Body of pancreas (tissue), 4 donors: ENCODE data around the gene COL6A3. TPM values are rescaled to one million over a fixed set of nuclear protein-coding genes. Genes with fewer than 3 reads are reported as not detected.
"Not testable (repeated sequence)": the region's sequence is repeated elsewhere in the genome, so short reads cannot be mapped to it uniquely, and the experiment has no call there.

Experiments used
- ATAC-seq: fragments of 150-250 bp; one replicate; pipeline ENCODE4 v1.9.1; 2016
- DNase-seq, 4 donors: peaks; one replicate each; pipeline ENCODE4 v3.0.0-alpha.2; 2019
- H3K27ac ChIP-seq, 4 donors: fragments of 200-600 bp; sonication (generic); 1 replicate in 3 of 4; 2 replicates in 1 of 4; pipeline versions ENCODE4 v1.5.1 to v1.6.1; 2016 to 2019; ENCODE audit warnings: mild to moderate bottlenecking in 1 of 4, mixed read lengths in 1 of 4, moderate library complexity in 1 of 4
- H3K27me3 ChIP-seq, 2 donors: fragments of 200-600 bp; sonication (generic); one replicate each; pipeline ENCODE4 v1.6.0; 2016; ENCODE audit warnings: mild to moderate bottlenecking in 1 of 2
- H3K36me3 ChIP-seq, 2 donors: fragments of 200-600 bp; sonication (generic); replicated peaks in 1 of 2; 2 replicates each; pipeline ENCODE4 v1.5.1; 2016; ENCODE audit warnings: low read depth in 2 of 2; ENCODE audit not compliant: insufficient read depth in 1 of 2
- H3K4me1 ChIP-seq: fragments of 200-600 bp; sonication (generic); one replicate; pipeline ENCODE4 v1.6.0; 2016
- H3K4me3 ChIP-seq, 2 donors: fragments of 200-600 bp; sonication (generic); 1 replicate in 1 of 2; 2 replicates in 1 of 2; pipeline ENCODE4 v1.5.1; 2016 to 2019
- H3K9me3 ChIP-seq, 3 donors: fragments of 200-600 bp; sonication (generic); 1 replicate in 2 of 3; 2 replicates in 1 of 3; pipeline ENCODE4 v1.5.1; 2016
- POLR2A ChIP-seq, 3 donors: fragments of 450-650 bp; IDR thresholded peaks; one replicate each; pipeline ENCODE4 v1.6.1; 2016; ENCODE audit warnings: antibody characterized with exemption in 3 of 3, mild to moderate bottlenecking in 2 of 3
- WGBS, 2 donors: methylation state at CpG; one replicate each; pipeline ENCODE4 v1.1.5; 2017; 5-methylcytosine and 5-hydroxymethylcytosine counted together
- intact Hi-C: fragments of 100-400 bp; cut with DNase I; formaldehyde crosslinking; loops from one replicate; pipeline ENCODE4 v1.15.1; 2023
- total RNA-seq, 2 donors: library from RNA; depleted of rRNA; stranded (reverse); fragments of >200 nt; gene quantifications; one replicate each; pipeline ENCODE4 v1.1.0, GENCODE V29; 2016
- TF ChIP-seq, protein P1 (sequence below), 7 experiments: fragments of 450-650 bp in 4 of 7; fragments of 200-600 bp in 3 of 7; sonication (generic) in 3 of 7; IDR thresholded peaks; one replicate each; pipeline ENCODE4 v1.5.1; 2016 to 2019; ENCODE audit warnings: antibody characterized with exemption in 7 of 7

The COL6A3 gene
- total RNA-seq, 2 donors from 2014 or later = 46.4 to 121 TPM

DNA sequence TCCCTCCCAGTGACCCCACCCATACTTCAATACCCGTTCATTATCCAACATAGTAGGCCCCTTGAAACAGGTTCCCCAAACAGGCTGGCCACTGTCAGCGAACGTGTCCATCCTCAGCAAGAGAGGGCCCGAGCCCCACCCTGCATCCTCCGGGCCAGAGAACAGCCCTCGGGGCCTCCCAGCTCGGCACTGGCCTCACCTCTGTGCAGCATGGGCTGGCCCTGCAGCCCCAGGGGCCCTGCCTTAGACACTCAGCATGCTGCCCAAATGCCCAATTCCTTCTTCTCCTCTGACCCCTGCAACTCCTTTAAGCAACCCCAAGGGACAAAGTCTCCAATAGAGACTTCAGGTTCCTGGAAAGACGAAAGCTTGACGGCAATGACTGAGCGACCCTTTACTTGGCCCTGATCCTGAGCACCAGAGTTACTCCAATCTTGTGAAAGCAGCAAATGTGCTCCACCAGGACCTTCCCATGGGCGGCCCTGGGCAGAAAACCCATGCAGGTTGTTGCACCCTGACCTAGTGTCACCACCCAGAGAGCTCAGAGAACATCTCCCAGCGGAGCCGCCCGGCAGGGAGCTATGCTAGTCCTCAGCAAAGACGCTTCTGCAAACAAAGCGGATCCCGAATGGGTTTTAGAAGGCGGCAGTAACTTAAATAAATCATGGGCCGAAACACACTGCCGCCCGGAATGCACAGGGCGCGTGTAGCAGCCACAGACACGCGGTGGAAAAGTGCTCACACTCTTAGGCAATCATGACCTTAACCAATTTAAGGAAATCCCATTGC is 782 bp downstream of the COL6A3 start:
- no peak for TF ChIP-seq POLR2A (IDR thresholded peaks at IDR 0.05)
- TF ChIP-seq, protein P1, sequence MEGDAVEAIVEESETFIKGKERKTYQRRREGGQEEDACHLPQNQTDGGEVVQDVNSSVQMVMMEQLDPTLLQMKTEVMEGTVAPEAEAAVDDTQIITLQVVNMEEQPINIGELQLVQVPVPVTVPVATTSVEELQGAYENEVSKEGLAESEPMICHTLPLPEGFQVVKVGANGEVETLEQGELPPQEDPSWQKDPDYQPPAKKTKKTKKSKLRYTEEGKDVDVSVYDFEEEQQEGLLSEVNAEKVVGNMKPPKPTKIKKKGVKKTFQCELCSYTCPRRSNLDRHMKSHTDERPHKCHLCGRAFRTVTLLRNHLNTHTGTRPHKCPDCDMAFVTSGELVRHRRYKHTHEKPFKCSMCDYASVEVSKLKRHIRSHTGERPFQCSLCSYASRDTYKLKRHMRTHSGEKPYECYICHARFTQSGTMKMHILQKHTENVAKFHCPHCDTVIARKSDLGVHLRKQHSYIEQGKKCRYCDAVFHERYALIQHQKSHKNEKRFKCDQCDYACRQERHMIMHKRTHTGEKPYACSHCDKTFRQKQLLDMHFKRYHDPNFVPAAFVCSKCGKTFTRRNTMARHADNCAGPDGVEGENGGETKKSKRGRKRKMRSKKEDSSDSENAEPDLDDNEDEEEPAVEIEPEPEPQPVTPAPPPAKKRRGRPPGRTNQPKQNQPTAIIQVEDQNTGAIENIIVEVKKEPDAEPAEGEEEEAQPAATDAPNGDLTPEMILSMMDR (IDR thresholded peaks at IDR 0.05) = no peak
- DNase-seq (no peak), ATAC-seq (no peak)
- Histone ChIP-seq H3K36me3 (no peaks in the 10 kb centered on the region), H3K27ac (peak overlapping the region in 3 of 4 donors; percentile 8 to 55 (median 34)), H3K9me3 (no peaks in the 10 kb centered on the region), H3K27me3 (no peaks in the 10 kb centered on the region), H3K4me1 (no peaks in the 10 kb centered on the region), H3K4me3 (no peak overlapping the region)
- 61 to 64% methylated on average over 24 to 25 of the region's 25 CpGs for WGBS, 2 donors
- intact Hi-C loops = no loop called here

DNA sequence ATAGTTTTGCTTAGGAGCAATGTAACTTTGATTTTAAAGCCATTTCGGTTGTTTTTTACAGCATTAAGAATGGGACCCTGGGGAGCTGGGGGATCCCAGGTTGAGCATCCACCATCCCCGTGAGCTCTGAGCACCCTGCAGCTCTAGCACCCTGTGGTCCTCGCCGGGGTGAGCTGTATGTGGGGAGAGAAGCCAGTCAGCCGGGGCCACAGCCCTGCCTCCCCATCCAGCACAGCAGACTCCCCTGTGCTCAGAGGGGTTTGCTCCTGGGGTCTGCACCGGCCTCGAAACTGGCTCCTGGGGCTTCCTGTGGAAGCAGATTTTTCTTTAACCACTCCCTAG is 1.3 kb downstream of the COL6A3 start:
- Histone ChIP-seq H3K4me1 (no peaks in the 10 kb centered on the region), H3K27ac (peak overlapping the region in 2 of 4 donors; percentile 34 to 55), H3K4me3 (no peak overlapping the region), H3K27me3 (no peaks in the 10 kb centered on the region), H3K9me3 (no peaks in the 10 kb centered on the region), H3K36me3 (no peaks in the 10 kb centered on the region)
- no peak for ATAC-seq
- no peak for TF ChIP-seq POLR2A (IDR thresholded peaks at IDR 0.05)
- TF ChIP-seq, protein P1 (IDR thresholded peaks at IDR 0.05) = no peak
- intact Hi-C loops = no loop called here
- DNase-seq = no peak
- 62 to 65% methylated on average over 6 to 7 of the region's 7 CpGs for WGBS, 2 donors

DNA sequence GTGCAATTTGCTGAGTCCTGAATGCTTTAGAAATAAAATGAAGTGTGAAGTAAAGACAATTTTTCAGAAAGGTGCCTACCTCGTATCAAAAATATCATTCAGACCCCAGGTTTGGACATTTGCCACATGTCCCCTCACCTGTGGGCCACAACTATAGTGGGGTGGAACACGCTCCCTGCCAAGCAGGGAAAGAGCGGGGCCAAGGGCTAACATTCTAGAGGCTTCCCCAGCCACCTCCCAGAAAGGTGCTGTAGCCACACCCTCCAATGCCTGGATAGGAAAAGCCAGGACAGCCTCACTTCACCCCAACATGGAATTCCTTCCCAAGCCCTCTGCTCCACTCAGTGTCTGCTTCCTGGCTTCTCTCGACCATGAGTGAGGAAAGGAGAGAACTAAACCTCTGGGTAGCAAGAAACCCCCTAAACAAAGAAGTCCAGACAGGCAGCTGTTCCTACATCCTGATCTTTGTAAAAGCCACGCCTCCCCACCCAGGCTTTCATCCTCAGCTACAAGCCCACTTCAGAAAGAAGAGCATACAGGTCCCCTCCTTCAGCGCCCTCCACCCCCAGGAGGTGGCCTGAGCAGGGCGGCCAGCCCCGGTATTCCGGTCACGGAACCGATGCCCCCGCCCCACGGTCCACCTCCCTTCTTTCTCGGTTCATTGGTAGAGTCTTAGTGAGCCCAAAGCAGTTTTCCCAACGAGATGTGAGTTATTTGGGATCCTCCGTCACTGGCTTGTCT is 2.1 kb downstream of the COL6A3 start:
- Histone ChIP-seq H3K27me3 (no peaks in the 10 kb centered on the region), H3K9me3 (no peaks in the 10 kb centered on the region), H3K4me1 (no peaks in the 10 kb centered on the region), H3K4me3 (no peak overlapping the region), H3K27ac (peak overlapping the region in 1 of 4 donors; percentile 55), H3K36me3 (no peaks in the 10 kb centered on the region)
- DNase-seq = no peak
- ATAC-seq = no peak
- intact Hi-C loops = no loop called here
- 50 to 61% methylated on average over 16 of the region's 16 CpGs for WGBS, 2 donors
- TF ChIP-seq, protein P1 (IDR thresholded peaks at IDR 0.05) = no peak
- TF ChIP-seq POLR2A (IDR thresholded peaks at IDR 0.05) = no peak

DNA sequence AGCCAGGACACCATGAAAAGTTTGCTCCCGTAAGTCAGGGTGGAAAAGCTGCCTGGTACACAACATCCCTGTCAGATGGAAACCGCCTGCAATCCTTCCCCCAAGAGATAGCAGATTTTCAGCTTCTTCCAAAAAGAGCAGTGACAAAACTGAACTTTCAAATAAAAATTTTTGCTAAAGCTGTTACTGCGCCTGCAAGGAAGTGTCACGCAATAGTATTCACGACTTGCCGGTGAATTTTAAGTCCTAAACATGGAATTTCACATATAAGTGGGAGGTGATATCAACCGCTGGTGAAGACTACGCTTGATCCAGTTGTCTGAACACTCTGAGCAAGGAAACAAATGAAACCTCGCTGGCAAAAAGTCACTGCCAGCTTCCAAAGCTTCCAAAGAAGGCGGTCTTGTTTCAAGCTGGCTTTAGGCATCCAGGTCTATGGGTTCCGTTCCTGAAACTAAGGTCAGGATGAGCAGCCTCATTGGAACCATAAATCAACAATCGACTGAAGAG is 2.8 kb downstream of the COL6A3 start:
- ATAC-seq (no peak), DNase-seq (no peak)
- no peaks in the 10 kb centered on the region for H3K27me3 ChIP-seq
- H3K9me3 ChIP-seq = no peaks in the 10 kb centered on the region
- intact Hi-C loops = no loop called here
- H3K36me3 ChIP-seq = no peaks in the 10 kb centered on the region
- H3K4me1 ChIP-seq = no peaks in the 10 kb centered on the region
- no peak overlapping the region for H3K4me3 ChIP-seq
- TF ChIP-seq, protein P1 (IDR thresholded peaks at IDR 0.05) = no peak
- no peak for TF ChIP-seq POLR2A (IDR thresholded peaks at IDR 0.05)
- H3K27ac ChIP-seq = peak overlapping the region in 1 of 4 donors; percentile 1
- 61 to 64% methylated on average over 12 of the region's 12 CpGs for WGBS, 2 donors

DNA sequence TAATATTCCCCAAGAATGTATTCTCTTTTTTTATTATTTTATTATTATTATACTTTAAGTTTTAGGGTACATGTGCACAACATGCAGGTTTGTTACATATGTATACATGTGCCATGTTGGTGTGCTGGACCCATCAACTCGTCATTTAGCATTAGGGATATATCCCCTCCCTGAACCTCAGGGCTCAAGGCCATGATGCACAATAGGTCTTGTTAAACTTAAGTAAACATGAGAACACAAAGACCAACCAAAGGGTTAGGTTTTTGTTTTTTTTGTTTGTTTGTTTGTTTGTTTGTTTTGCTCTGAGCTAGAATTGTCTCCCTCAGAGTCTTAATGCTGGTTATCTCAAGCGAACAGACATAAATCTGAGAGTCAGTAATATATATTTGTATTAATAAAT is 4.7 kb downstream of the COL6A3 start:
- H3K4me3 ChIP-seq, H3K9me3 ChIP-seq, DNase-seq, H3K4me1 ChIP-seq, intact Hi-C loops, H3K36me3 ChIP-seq, H3K27me3 ChIP-seq, ATAC-seq, H3K27ac ChIP-seq: not testable (repeated sequence)
- WGBS, 2 donors = 70 to 75% methylated on average over 2 of the region's 2 CpGs
